Liver (tissue), 9 donors: Measurements from ENCODE around the gene STH. TPM values are rescaled to one million over a fixed set of nuclear protein-coding genes. Genes with fewer than 3 reads are reported as not detected.

ENCODE experiments used
- DNase-seq: peaks from one replicate; pipeline ENCODE4 v3.0.0-alpha.2; 2017; ENCODE audit warnings: low spot score
- H3K27ac ChIP-seq, 2 donors: one replicate each; pipeline ENCODE4 v1.7.0; 2013; ENCODE audit warnings: inconsistent platforms in 2 of 2, low read length in 2 of 2, control low read depth in 1 of 2, low read depth in 1 of 2, mild to moderate bottlenecking in 1 of 2
- H3K27me3 ChIP-seq, 4 donors: one replicate each; pipeline versions ENCODE4 v1.6.1 to v1.7.0; 2013; ENCODE audit warnings: low read length in 3 of 4, inconsistent platforms in 1 of 4, mild to moderate bottlenecking in 1 of 4, moderate library complexity in 1 of 4; ENCODE audit not compliant: control insufficient read depth in 4 of 4, insufficient read depth in 4 of 4
- H3K36me3 ChIP-seq, 4 donors: one replicate each; pipeline versions ENCODE4 v1.6.1 to v1.7.0; 2013; ENCODE audit warnings: low read length in 3 of 4, mild to moderate bottlenecking in 3 of 4, low read depth in 1 of 4, moderate library complexity in 1 of 4; ENCODE audit not compliant: control insufficient read depth in 4 of 4, insufficient read depth in 3 of 4
- H3K4me1 ChIP-seq, 4 donors: one replicate each; pipeline versions ENCODE4 v1.6.1 to v1.7.0; 2013; ENCODE audit warnings: low read length in 3 of 4, mild to moderate bottlenecking in 3 of 4, moderate library complexity in 1 of 4; ENCODE audit not compliant: control insufficient read depth in 4 of 4, insufficient read depth in 4 of 4
- H3K4me3 ChIP-seq, 3 donors: one replicate each; pipeline versions ENCODE4 v1.6.1 to v1.7.0; 2013; ENCODE audit warnings: low read length in 3 of 3, control low read depth in 1 of 3, low read depth in 1 of 3, mild to moderate bottlenecking in 1 of 3
- H3K9ac ChIP-seq, 2 donors: one replicate each; pipeline ENCODE4 v1.7.0; 2013; ENCODE audit warnings: low read length in 2 of 2, mild to moderate bottlenecking in 2 of 2, moderate library complexity in 2 of 2, control low read depth in 1 of 2, low read depth in 1 of 2
- H3K9me3 ChIP-seq, 4 donors: one replicate each; pipeline versions ENCODE4 v1.6.1 to v1.7.0; 2013; ENCODE audit warnings: low read length in 3 of 4; ENCODE audit not compliant: control insufficient read depth in 4 of 4
- ATF3 ChIP-seq: IDR thresholded peaks from 2 replicates; pipeline ENCODE4 v1.6.1; 2016; ENCODE audit warnings: antibody characterized with exemption
- CTCF ChIP-seq: fragments of 150-350 bp; IDR thresholded peaks from 2 replicates; pipeline ENCODE4 v1.5.1; 2017; ENCODE audit warnings: improper control_type of control experiment, low read depth, low read length; ENCODE audit not compliant: missing input control
- EGR1 ChIP-seq, 2 donors: IDR thresholded peaks; 2 replicates each; pipeline ENCODE4 v1.6.1; 2016 to 2018; ENCODE audit warnings: antibody characterized with exemption in 2 of 2, low read depth in 2 of 2
- FOXA1 ChIP-seq: IDR thresholded peaks from 2 replicates; pipeline ENCODE4 v1.6.1; 2016; ENCODE audit warnings: antibody characterized with exemption
- FOXA2 ChIP-seq: IDR thresholded peaks from 2 replicates; pipeline ENCODE4 v1.6.1; 2016; ENCODE audit warnings: antibody characterized with exemption
- GABPA ChIP-seq, 2 donors: IDR thresholded peaks in 1 of 2; conservative IDR thresholded peaks in 1 of 2; 2 replicates each; pipeline ENCODE4 v1.6.1; 2016; ENCODE audit warnings: antibody characterized with exemption in 2 of 2, mild to moderate bottlenecking in 1 of 2, moderate library complexity in 1 of 2
- HNF4A ChIP-seq, 2 donors: conservative IDR thresholded peaks; 2 replicates each; pipeline ENCODE4 v1.6.1; 2016; ENCODE audit warnings: antibody characterized with exemption in 2 of 2, mild to moderate bottlenecking in 2 of 2
- HNF4G ChIP-seq: IDR thresholded peaks from 2 replicates; pipeline ENCODE4 v1.6.1; 2016; ENCODE audit warnings: antibody characterized with exemption
- JUND ChIP-seq, 2 donors: IDR thresholded peaks; 2 replicates each; pipeline ENCODE4 v1.6.1; 2016; ENCODE audit warnings: antibody characterized with exemption in 2 of 2
- MAX ChIP-seq: IDR thresholded peaks from 2 replicates; pipeline ENCODE4 v1.6.1; 2016; ENCODE audit warnings: antibody characterized with exemption
- NR2F2 ChIP-seq: IDR thresholded peaks from 2 replicates; pipeline ENCODE4 v1.6.1; 2016; ENCODE audit warnings: antibody characterized with exemption
- RAD21 ChIP-seq, 2 donors: IDR thresholded peaks; 2 replicates each; pipeline ENCODE4 v1.6.1; 2016; ENCODE audit warnings: antibody characterized with exemption in 2 of 2, mild to moderate bottlenecking in 2 of 2
- RXRA ChIP-seq, 2 donors: IDR thresholded peaks; 2 replicates each; pipeline ENCODE4 v1.6.1; 2017 to 2018; ENCODE audit warnings: antibody characterized with exemption in 2 of 2, mild to moderate bottlenecking in 1 of 2
- SP1 ChIP-seq: IDR thresholded peaks from 2 replicates; pipeline ENCODE4 v1.6.1; 2018; ENCODE audit warnings: antibody characterized with exemption, mild to moderate bottlenecking
- TAF1 ChIP-seq: conservative IDR thresholded peaks from 2 replicates; pipeline ENCODE4 v1.6.1; 2016; ENCODE audit warnings: antibody characterized with exemption, mild to moderate bottlenecking
- YY1 ChIP-seq: IDR thresholded peaks from 2 replicates; pipeline ENCODE4 v1.6.1; 2016; ENCODE audit warnings: antibody characterized with exemption, mild to moderate bottlenecking
- ZBTB33 ChIP-seq: IDR thresholded peaks from 2 replicates; pipeline ENCODE4 v1.6.1; 2016; ENCODE audit warnings: antibody characterized with exemption
- whole genome bisulfite sequencing: extraction: QIAGEN DNeasy Blood & Tissue Kit; methylation state at CpG from one replicate; pipeline ENCODE4 v1.1.7; 2013; 5-methylcytosine and 5-hydroxymethylcytosine counted together
- polyA plus RNA-seq, 2 donors: library from polyadenylated mRNA; stranded (reverse) in 1 of 2; unstranded in 1 of 2; fragments of 200-250 nt in 1 of 2; fragments of >200 nt in 1 of 2; fragmentation: Nextera tagmentation in 1 of 2; extraction: Ambion mirVana in 1 of 2; gene quantifications; one replicate each; pipeline versions ENCODE4 v1.2.1 to v1.2.3, GENCODE V29; 2013 to 2015
- total RNA-seq, 2 donors: library from RNA; depleted of rRNA; stranded (reverse); fragments of >200 nt; gene quantifications; one replicate each; pipeline ENCODE4 v1.2.3, GENCODE V29; 2014
- TF ChIP-seq, protein P1 (sequence below): IDR thresholded peaks from 2 replicates; pipeline ENCODE4 v1.6.1; 2016; ENCODE audit warnings: antibody characterized with exemption, mild to moderate bottlenecking
- donor health status: healthy.
- donor health status: healthy.
- donor health status: healthy.
- donor health status: healthy.
- donor health status: healthy.

Gene STH
- total and polyA plus RNA-seq, 4 donors: not detected

GRCh38 chr17:45954914-45955313 lies 44.1 kb upstream of the STH start (continued):
- TF ChIP-seq, protein P1, sequence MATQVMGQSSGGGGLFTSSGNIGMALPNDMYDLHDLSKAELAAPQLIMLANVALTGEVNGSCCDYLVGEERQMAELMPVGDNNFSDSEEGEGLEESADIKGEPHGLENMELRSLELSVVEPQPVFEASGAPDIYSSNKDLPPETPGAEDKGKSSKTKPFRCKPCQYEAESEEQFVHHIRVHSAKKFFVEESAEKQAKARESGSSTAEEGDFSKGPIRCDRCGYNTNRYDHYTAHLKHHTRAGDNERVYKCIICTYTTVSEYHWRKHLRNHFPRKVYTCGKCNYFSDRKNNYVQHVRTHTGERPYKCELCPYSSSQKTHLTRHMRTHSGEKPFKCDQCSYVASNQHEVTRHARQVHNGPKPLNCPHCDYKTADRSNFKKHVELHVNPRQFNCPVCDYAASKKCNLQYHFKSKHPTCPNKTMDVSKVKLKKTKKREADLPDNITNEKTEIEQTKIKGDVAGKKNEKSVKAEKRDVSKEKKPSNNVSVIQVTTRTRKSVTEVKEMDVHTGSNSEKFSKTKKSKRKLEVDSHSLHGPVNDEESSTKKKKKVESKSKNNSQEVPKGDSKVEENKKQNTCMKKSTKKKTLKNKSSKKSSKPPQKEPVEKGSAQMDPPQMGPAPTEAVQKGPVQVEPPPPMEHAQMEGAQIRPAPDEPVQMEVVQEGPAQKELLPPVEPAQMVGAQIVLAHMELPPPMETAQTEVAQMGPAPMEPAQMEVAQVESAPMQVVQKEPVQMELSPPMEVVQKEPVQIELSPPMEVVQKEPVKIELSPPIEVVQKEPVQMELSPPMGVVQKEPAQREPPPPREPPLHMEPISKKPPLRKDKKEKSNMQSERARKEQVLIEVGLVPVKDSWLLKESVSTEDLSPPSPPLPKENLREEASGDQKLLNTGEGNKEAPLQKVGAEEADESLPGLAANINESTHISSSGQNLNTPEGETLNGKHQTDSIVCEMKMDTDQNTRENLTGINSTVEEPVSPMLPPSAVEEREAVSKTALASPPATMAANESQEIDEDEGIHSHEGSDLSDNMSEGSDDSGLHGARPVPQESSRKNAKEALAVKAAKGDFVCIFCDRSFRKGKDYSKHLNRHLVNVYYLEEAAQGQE: no peak
- TF ChIP-seq SP1: no peak
- no peak for TF ChIP-seq TAF1

DNA sequence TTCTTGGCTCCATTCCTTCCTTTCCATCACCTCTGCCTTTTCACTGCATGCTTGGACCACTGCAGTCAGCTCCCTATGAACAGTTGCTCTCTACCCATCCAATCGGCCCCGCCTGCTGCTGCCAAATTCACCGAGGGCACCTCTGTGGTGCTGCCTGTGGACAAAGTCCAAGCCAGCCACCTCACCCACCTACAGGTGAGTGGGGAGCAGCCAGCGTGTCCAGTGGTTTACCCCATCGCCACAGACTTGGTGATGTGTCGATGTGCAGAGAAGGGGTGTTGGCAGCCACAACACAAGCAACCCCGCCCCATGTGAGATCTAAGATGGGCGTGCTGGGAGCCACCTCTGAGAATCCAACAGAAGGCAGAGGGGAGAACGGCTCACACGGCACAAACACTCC lies 43.7 kb upstream of the STH start:
- no peak for DNase-seq
- Histone ChIP-seq H3K9ac (no peak overlapping the region), H3K4me1 (no peaks in the 10 kb centered on the region), H3K9me3 (no peaks in the 10 kb centered on the region), H3K4me3 (no peak overlapping the region), H3K36me3 (no peaks in the 10 kb centered on the region), H3K27ac (no peak overlapping the region), H3K27me3 (peaks cover 0 to 2% (median 0%) of the 10 kb centered on the region in 4 donors)
- TF ChIP-seq RXRA (IDR thresholded peaks at IDR 0.05) (no peak), HNF4A (conservative IDR thresholded peaks at IDR 0.05) (no peak), EGR1 (IDR thresholded peaks at IDR 0.05; ENCODE audit: low read depth in 2 of 2) (no peak), FOXA1 (no peak), GABPA (IDR thresholded peaks at IDR 0.05 in 1 of 2, conservative IDR thresholded peaks at IDR 0.05 in 1 of 2) (no peak), ZBTB33 (no peak), TAF1 (no peak), CTCF (no peak), JUND (IDR thresholded peaks at IDR 0.05) (no peak), HNF4G (no peak), FOXA2 (no peak), MAX (no peak), ATF3 (no peak), RAD21 (IDR thresholded peaks at IDR 0.05) (no peak), NR2F2 (no peak), YY1 (no peak), SP1 (no peak)
- TF ChIP-seq, protein P1: no peak
- 83% methylated on average over 10 of the region's 10 CpGs for WGBS
